Endothelial cell of umbilical vein (primary cell): ENCODE results near the gene POU3F1. TPM values are rescaled to one million over a fixed set of nuclear protein-coding genes. Genes with fewer than 3 reads are reported as not detected.
A peak's percentile ranks its signal among the peaks of the same experiment; 100 is the strongest.

Experiments
- BruUV-seq: library from RNA; stranded (reverse); fragments of 400-500 nt; replicated peaks from 2 replicates; lab custom pipeline; 2021; lab: Mats Ljungman, UMichigan
- CTCF ChIA-PET: fragments of 300-600, 350-600 bp; sonication (Branson Sonifier 250); formaldehyde crosslinking; loops from one replicate; lab custom pipeline; 2021; ENCODE audit warnings: antibody characterized with exemption, inconsistent platforms; lab: Charles Lee
- POLR2A ChIA-PET: fragments of 300-600, 350-600 bp; sonication (Branson Sonifier 250); formaldehyde crosslinking; loops from one replicate; lab custom pipeline; 2021; ENCODE audit warnings: antibody characterized with exemption, inconsistent platforms; lab: Charles Lee
- DNase-seq: peaks from one replicate; pipeline ENCODE4 v3.0.0-alpha.2; 2011; ENCODE audit warnings: low read depth, low spot score
- FAIRE-seq: peaks from 2 replicates; lab custom pipeline; 2011; peaks lifted over from hg19 to GRCh38; lab: Jason Lieb, UNC
- H2AFZ ChIP-seq: 2 replicates; pipeline ENCODE4 v1.6.0; 2012; ENCODE audit warnings: low read depth, low read length, control low read depth, inconsistent platforms
- H3K27ac ChIP-seq: 2 replicates; pipeline ENCODE4 v1.5.1; 2011; ENCODE audit warnings: low read depth, mild to moderate bottlenecking, control low read depth, low read length, moderate library complexity; ENCODE audit not compliant: insufficient read depth
- H3K27me3 ChIP-seq, 2 experiments: 2 replicates each; pipeline versions ENCODE4 v1.6.0 to v1.6.1; 2011; ENCODE audit warnings: low read length in 2 of 2, mixed read lengths in 1 of 2; ENCODE audit not compliant: control insufficient read depth in 2 of 2, insufficient read depth in 2 of 2
- H3K36me3 ChIP-seq, 2 experiments: 2 replicates in 1 of 2; 3 replicates in 1 of 2; pipeline ENCODE4 v1.5.1; 2011; ENCODE audit warnings: low read length in 2 of 2, mild to moderate bottlenecking in 1 of 2, moderate library complexity in 1 of 2; ENCODE audit not compliant: control insufficient read depth in 2 of 2, insufficient read depth in 2 of 2; ENCODE audit errors: extremely low read depth in 1 of 2
- H3K4me1 ChIP-seq: 3 replicates; pipeline ENCODE4 v1.5.1; 2011; ENCODE audit warnings: mild to moderate bottlenecking, low read length; ENCODE audit not compliant: control insufficient read depth, insufficient read depth; ENCODE audit errors: extremely low read depth
- H3K4me2 ChIP-seq: 2 replicates; pipeline ENCODE4 v1.6.1; 2011; ENCODE audit warnings: low read length, control low read depth, mixed read lengths; ENCODE audit not compliant: insufficient read depth
- H3K4me3 ChIP-seq, 3 experiments: fragments of 200-600 bp in 1 of 3; sonication (generic), shearing (Covaris generic) in 1 of 3; replicated peaks in 1 of 3; 2 replicates each; pipeline ENCODE4 v1.5.1; 2011 to 2016; ENCODE audit warnings: control low read depth in 3 of 3, low read length in 3 of 3, mild to moderate bottlenecking in 2 of 3, inconsistent platforms in 1 of 3, low read depth in 1 of 3, moderate library complexity in 1 of 3; ENCODE audit not compliant: insufficient read depth in 1 of 3
- H3K79me2 ChIP-seq: 2 replicates; pipeline ENCODE4 v1.6.0; 2012; ENCODE audit warnings: low read length, inconsistent platforms; ENCODE audit not compliant: control insufficient read depth, insufficient read depth
- H3K9ac ChIP-seq: replicated peaks from 2 replicates; pipeline ENCODE3; 2011; ENCODE audit warnings: low read length, control low read depth; ENCODE audit not compliant: insufficient read depth; ENCODE audit errors: extremely low read depth
- H3K9me1 ChIP-seq: replicated peaks from 3 replicates; pipeline ENCODE4 v1.6.0; 2011; ENCODE audit warnings: mild to moderate bottlenecking, low read length; ENCODE audit not compliant: control insufficient read depth, insufficient read depth; ENCODE audit errors: extremely low read depth
- H3K9me3 ChIP-seq: replicated peaks from 2 replicates; pipeline ENCODE4 v1.5.1; 2012; ENCODE audit warnings: low read length, inconsistent platforms; ENCODE audit not compliant: control insufficient read depth, insufficient read depth
- H4K20me1 ChIP-seq: replicated peaks from 2 replicates; pipeline ENCODE3; 2011; ENCODE audit warnings: mild to moderate bottlenecking, low read length; ENCODE audit not compliant: control insufficient read depth, insufficient read depth; ENCODE audit errors: extremely low read depth
- CTCF ChIP-seq, 2 donors: IDR thresholded peaks; 1 replicate in 1 of 2; 2 replicates in 1 of 2; pipeline ENCODE4 v1.5.1; 2011; ENCODE audit warnings: low read length in 2 of 2, mild to moderate bottlenecking in 2 of 2, moderate library complexity in 2 of 2, control low read depth in 1 of 2, inconsistent platforms in 1 of 2, low read depth in 1 of 2; ENCODE audit not compliant: insufficient read depth in 1 of 2; ENCODE audit errors: extremely low read depth in 1 of 2
- EZH2 ChIP-seq: IDR thresholded peaks from 2 replicates; pipeline ENCODE4 v1.6.1; 2012; ENCODE audit warnings: borderline replicate concordance, low read depth, mild to moderate bottlenecking, moderate library complexity, low read length, inconsistent platforms; ENCODE audit not compliant: severe bottlenecking
- FOS ChIP-seq: IDR thresholded peaks from 2 replicates; pipeline ENCODE4 v1.6.1; 2011; ENCODE audit warnings: mild to moderate bottlenecking, low read length, moderate library complexity, borderline replicate concordance; ENCODE audit not compliant: insufficient read depth
- GATA2 ChIP-seq: IDR thresholded peaks from 2 replicates; pipeline ENCODE4 v1.7.0; 2011; ENCODE audit warnings: low read depth, mild to moderate bottlenecking, moderate library complexity, mixed read lengths, low read length; ENCODE audit not compliant: insufficient read length, insufficient read depth
- JUN ChIP-seq: IDR thresholded peaks from 2 replicates; pipeline ENCODE4 v1.6.1; 2011; ENCODE audit warnings: borderline replicate concordance, low read depth; ENCODE audit not compliant: insufficient read length, insufficient read depth
- MYC ChIP-seq: IDR thresholded peaks from one replicate; pipeline ENCODE4 v1.6.1; 2011; ENCODE audit warnings: mild to moderate bottlenecking, low read depth, low read length
- POLR2A ChIP-seq: IDR thresholded peaks from 2 replicates; pipeline ENCODE4 v1.6.1; 2012; ENCODE audit warnings: low read depth, mild to moderate bottlenecking, control low read depth, low read length
- POLR2AphosphoS5 ChIP-seq: IDR thresholded peaks from 2 replicates; pipeline ENCODE4 v1.6.1; 2012; ENCODE audit warnings: low read depth, mild to moderate bottlenecking, control low read depth, low read length, moderate library complexity; ENCODE audit not compliant: insufficient read depth
- dilution Hi-C: fragments of 300-500 bp; cut with MboI; formaldehyde crosslinking; loops from one replicate; pipeline ENCODE4 v1.15.0; 2019; ENCODE audit warnings: low sequenced_read_pairs; ENCODE audit not compliant: extremely low pct_ligation_motif_present
- intact Hi-C: fragments of 100-400 bp; cut with micrococcal nuclease; formaldehyde crosslinking; loops from one replicate; pipeline ENCODE4 v1.10.0; 2022
- polyA plus RNA-seq, 4 experiments: library from polyadenylated mRNA; depleted of rRNA in 3 of 4; stranded (reverse) in 3 of 4; unstranded in 1 of 4; fragments of >200 nt; gene quantifications; 2 replicates each; pipeline versions ENCODE4 v1.2.1 to v1.2.3, GENCODE V29; 2011 to 2012; ENCODE audit warnings: missing spikeins in 1 of 4
- total RNA-seq: library from RNA; stranded (reverse); gene quantifications from 2 replicates; pipeline ENCODE4 v1.2.3, GENCODE V29; 2021
- TF ChIP-seq, protein P1 (sequence below): IDR thresholded peaks from 2 replicates; pipeline ENCODE4 v1.6.1; 2011; ENCODE audit not compliant: insufficient read depth, insufficient read length

The POU3F1 gene
- total and polyA plus RNA-seq, 2 donors (not counting 3 experiments of a cell fraction or from before 2014, with no cell fraction given), result not detected

DNA sequence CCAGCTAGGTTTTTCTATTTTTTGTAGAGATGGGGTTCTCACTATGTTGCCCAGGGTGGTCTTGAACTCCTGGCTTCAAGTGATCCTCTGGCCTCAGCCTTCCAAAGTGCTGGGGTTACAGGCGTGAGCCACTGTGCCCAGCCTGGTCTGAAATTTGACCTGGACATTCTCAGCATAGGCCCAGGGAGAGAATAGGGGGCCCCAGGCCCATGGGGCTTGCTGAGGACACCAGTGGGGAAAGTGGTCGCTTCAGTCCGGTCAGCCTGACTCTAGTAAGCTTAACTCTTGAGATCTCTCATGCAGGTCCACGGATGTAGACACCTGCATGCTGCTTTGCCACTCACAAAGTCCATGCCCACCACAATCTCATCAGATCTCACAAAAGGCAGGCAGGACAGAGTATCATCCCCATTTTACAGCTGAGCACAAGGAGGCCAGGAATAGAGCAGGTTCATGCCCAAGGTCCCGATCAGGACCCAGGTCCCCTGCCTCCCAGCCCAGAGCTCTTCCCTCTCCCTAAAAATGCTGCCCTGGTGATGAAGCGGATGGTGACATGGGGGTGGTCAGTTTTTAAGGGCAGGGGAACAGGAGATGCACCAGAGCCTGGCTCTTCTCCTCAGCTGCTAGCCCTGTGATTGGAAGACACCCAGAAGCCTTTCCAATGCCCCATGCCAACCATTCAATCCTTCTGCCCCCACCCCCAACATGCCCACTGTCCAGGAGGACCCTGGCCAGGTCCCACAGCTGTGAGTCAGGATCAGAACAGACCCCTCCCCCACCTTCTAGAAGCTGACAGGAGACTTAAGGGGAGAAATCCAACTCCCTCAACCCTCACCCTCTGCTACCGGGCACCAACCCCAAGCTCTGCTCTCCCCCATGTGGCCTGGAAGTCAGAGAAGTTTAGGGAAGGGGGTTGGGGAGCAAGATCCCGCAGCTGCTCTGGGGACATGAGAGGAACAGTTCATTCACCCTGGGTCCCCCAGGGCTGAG is 43.0 kb downstream of the POU3F1 start:
- intact Hi-C loops, result loop anchor here (5.0 kb wide), 1 partner anchor 196 kb away; the partner anchor contains the start of genes C1orf122 and YRDC
- no peak overlapping the region for H2AFZ ChIP-seq
- H3K9me1 ChIP-seq, result no peaks in the 10 kb centered on the region
- BruUV-seq, result no TSS peak
- FAIRE-seq, result peak; percentile 72
- H3K36me3 ChIP-seq, result no peaks in the 10 kb centered on the region
- DNase-seq, result peak; percentile 38
- peak overlapping the region; percentile 50 for H3K27ac ChIP-seq
- TF ChIP-seq CTCF (IDR thresholded peaks at IDR 0.05; ENCODE audit: extremely low read depth in 1 of 2, insufficient read depth in 1 of 2, low read depth in 1 of 2, low read length in 2 of 2) (no peak), JUN (no peak), POLR2AphosphoS5 (no peak), FOS (no peak), MYC (no peak), POLR2A (no peak), GATA2 (no peak), EZH2 (no peak)
- TF ChIP-seq, protein P1, sequence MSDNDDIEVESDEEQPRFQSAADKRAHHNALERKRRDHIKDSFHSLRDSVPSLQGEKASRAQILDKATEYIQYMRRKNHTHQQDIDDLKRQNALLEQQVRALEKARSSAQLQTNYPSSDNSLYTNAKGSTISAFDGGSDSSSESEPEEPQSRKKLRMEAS, result no peak
- H3K4me1 ChIP-seq, result peaks cover 43% of the 10 kb centered on the region
- ChIA-PET POLR2A (interaction anchor here (0.5 kb wide), 1 partner anchor 10 kb away, joined by 3 read pairs; no protein-coding TSS in a partner anchor), CTCF (interaction anchor here (0.7 to 1.3 kb wide), 3 partner anchors 9 to 22 kb away, joined by 3 to 4 read pairs (median 3); partner anchors contain the start of gene UTP11)
- H3K4me3 ChIP-seq, result peak overlapping the region in 2 of 3 experiments; percentile 53 to 84
- peak overlapping the region; percentile 80 for H3K4me2 ChIP-seq
- dilution Hi-C loops, result no loop called here
- peaks cover 37% of the 10 kb centered on the region for H3K79me2 ChIP-seq
- peak overlapping the region; percentile 83 for H3K9ac ChIP-seq
- no peaks in the 10 kb centered on the region for H3K27me3 ChIP-seq
- no peaks in the 10 kb centered on the region for H4K20me1 ChIP-seq
- H3K9me3 ChIP-seq, result no peaks in the 10 kb centered on the region
